Calu3 (cell line): ENCODE results near the gene EYA2. TPM values are rescaled to one million over a fixed set of nuclear protein-coding genes. Genes with fewer than 3 reads are reported as not detected.

Experiments used
- BruUV-seq: library from RNA; stranded (reverse); fragments of 400-500 nt; replicated peaks from 2 replicates; lab custom pipeline; 2021; lab: Mats Ljungman, UMichigan
- CTCF ChIA-PET: fragments of 300-600 bp; sonication (Branson Sonifier 250); formaldehyde crosslinking; loops from one replicate; lab custom pipeline; 2022; ENCODE audit warnings: antibody characterized with exemption; lab: Charles Lee
- DNase-seq: peaks from one replicate; pipeline ENCODE4 v3.0.0; 2022
- H3K27ac Mint-ChIP-seq: one replicate; pipeline ENCODE4 v1.8.0; 2022; ENCODE audit warnings: mixed read lengths; ENCODE audit not compliant: unreplicated experiment
- H3K27me3 Mint-ChIP-seq: one replicate; pipeline ENCODE4 v1.8.0; 2022; ENCODE audit warnings: mixed read lengths; ENCODE audit not compliant: unreplicated experiment
- H3K36me3 Mint-ChIP-seq: one replicate; pipeline ENCODE4 v1.8.0; 2022; ENCODE audit warnings: mild to moderate bottlenecking, moderate library complexity, mixed read lengths; ENCODE audit not compliant: insufficient read depth, unreplicated experiment
- H3K4me1 Mint-ChIP-seq: one replicate; pipeline ENCODE4 v1.8.0; 2022; ENCODE audit warnings: mild to moderate bottlenecking, low read depth, mixed read lengths; ENCODE audit not compliant: unreplicated experiment
- H3K4me3 Mint-ChIP-seq: one replicate; pipeline ENCODE4 v1.8.0; 2022; ENCODE audit warnings: mild to moderate bottlenecking, low read depth, moderate library complexity, mixed read lengths; ENCODE audit not compliant: unreplicated experiment
- H3K9me3 Mint-ChIP-seq: one replicate; pipeline ENCODE4 v1.8.0; 2022; ENCODE audit warnings: low read depth, mixed read lengths; ENCODE audit not compliant: unreplicated experiment
- CTCF ChIP-seq: fragments of 200-600 bp; IDR thresholded peaks from one replicate; pipeline ENCODE4 v1.8.0; 2022; ENCODE audit warnings: antibody characterized with exemption; ENCODE audit not compliant: unreplicated experiment
- intact Hi-C: fragments of 100-400 bp; cut with micrococcal nuclease; formaldehyde crosslinking; loops from one replicate; pipeline ENCODE4 v1.10.0; 2022; ENCODE audit not compliant: unreplicated experiment
- total RNA-seq: library from RNA; stranded (reverse); gene quantifications from 2 replicates; pipeline ENCODE4 v1.2.3, GENCODE V29; 2022

The EYA2 gene
- total RNA-seq, 1 experiment from 2014 or later: 0.35 TPM

- CTCF ChIA-PET: interaction anchor here (0.6 kb wide), 1 partner anchor 19 kb away, joined by 3 read pairs; no protein-coding TSS in a partner anchor
- TF ChIP-seq CTCF: no peak
- intact Hi-C loops: no loop called here
- Mint-ChIP-seq H3K27ac (no peak overlapping the region), H3K4me1 (no peaks in the 10 kb centered on the region), H3K9me3 (no peaks in the 10 kb centered on the region), H3K4me3 (no peak overlapping the region), H3K36me3 (no peaks in the 10 kb centered on the region), H3K27me3 (peaks cover 14% of the 10 kb centered on the region)
- no peak for DNase-seq
- BruUV-seq: no TSS peak
Observed at GRCh38 chr20:47183367-47183766, 288.7 kb downstream of the EYA2 start.

GRCh38 chr20:47187450-47188195, 293.0 kb downstream of the EYA2 start:
- no peak overlapping the region for H3K27ac Mint-ChIP-seq
- no peak overlapping the region for H3K4me3 Mint-ChIP-seq
- CTCF ChIA-PET: no interaction called here
- no peaks in the 10 kb centered on the region for H3K36me3 Mint-ChIP-seq
- peaks cover 21% of the 10 kb centered on the region for H3K27me3 Mint-ChIP-seq
- H3K9me3 Mint-ChIP-seq: no peaks in the 10 kb centered on the region
- no TSS peak for BruUV-seq
- intact Hi-C loops: no loop called here
- DNase-seq: no peak
- no peak for TF ChIP-seq CTCF
- H3K4me1 Mint-ChIP-seq: no peaks in the 10 kb centered on the region

DNA sequence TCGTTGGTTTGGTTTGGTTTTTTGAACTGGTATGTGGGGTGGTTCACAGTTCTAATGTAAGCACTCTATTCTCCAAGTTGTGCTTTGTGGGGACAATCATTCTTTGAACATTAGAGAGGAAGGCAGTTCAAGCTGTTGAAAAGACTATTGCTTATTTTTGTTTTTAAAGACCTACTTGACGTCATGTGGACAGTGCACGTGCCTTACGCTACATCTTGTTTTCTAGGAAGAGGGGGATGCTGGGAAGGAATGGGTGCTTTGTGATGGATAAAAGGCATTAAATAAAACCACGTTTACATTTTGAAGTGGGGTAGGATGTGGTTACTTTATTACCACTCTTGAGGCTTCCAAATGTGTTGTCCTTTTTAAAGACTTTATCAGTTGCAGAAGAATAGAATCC, 293.9 kb downstream of the EYA2 start:
- intact Hi-C loops: no loop called here
- H3K27me3 Mint-ChIP-seq: peaks cover 14% of the 10 kb centered on the region
- H3K4me1 Mint-ChIP-seq: no peaks in the 10 kb centered on the region
- no TSS peak for BruUV-seq
- H3K9me3 Mint-ChIP-seq: no peaks in the 10 kb centered on the region
- no peak for TF ChIP-seq CTCF
- no peak for DNase-seq
- CTCF ChIA-PET: no interaction called here
- no peak overlapping the region for H3K27ac Mint-ChIP-seq
- H3K36me3 Mint-ChIP-seq: no peaks in the 10 kb centered on the region
- no peak overlapping the region for H3K4me3 Mint-ChIP-seq

DNA sequence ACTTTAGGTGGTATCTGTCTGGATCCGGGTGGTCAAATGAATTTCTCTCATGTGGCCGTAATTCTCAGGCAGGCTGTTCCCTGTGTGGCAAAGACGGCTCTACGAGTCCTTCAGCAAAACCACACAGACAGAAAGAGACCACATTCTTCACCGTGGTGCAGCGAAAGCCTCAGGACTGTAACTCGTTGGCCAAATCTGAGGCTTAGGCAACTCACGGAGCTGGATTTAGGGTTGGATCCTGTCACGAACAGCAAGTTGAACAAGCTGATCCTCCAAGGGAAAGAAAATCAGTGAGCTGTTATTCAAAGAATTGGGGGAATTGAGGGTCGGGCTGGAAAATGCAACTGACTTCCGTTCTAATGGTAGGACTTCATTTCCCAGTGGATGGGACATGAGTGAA, 294.4 kb downstream of the EYA2 start:
- CTCF ChIA-PET: no interaction called here
- Mint-ChIP-seq H3K27ac (no peak overlapping the region), H3K9me3 (no peaks in the 10 kb centered on the region), H3K4me3 (no peak overlapping the region), H3K36me3 (no peaks in the 10 kb centered on the region), H3K4me1 (no peaks in the 10 kb centered on the region), H3K27me3 (peaks cover 11% of the 10 kb centered on the region)
- no peak for TF ChIP-seq CTCF
- no peak for DNase-seq
- no TSS peak for BruUV-seq
- intact Hi-C loops: no loop called here
